HG03280 (cell line): ENCODE data around the gene DPEP2.
"Not testable (repeated sequence)": the region's sequence is repeated elsewhere in the genome, so short reads cannot be mapped to it uniquely, and the experiment has no call there.

Experiments
- ATAC-seq: cut with Tn5 transposase; IDR thresholded peaks from one replicate; pipeline ENCODE4 v1.9.1; 2021; ENCODE audit warnings: mild to moderate bottlenecking, moderate library complexity; ENCODE audit not compliant: unreplicated experiment

The DPEP2 gene, protein sequence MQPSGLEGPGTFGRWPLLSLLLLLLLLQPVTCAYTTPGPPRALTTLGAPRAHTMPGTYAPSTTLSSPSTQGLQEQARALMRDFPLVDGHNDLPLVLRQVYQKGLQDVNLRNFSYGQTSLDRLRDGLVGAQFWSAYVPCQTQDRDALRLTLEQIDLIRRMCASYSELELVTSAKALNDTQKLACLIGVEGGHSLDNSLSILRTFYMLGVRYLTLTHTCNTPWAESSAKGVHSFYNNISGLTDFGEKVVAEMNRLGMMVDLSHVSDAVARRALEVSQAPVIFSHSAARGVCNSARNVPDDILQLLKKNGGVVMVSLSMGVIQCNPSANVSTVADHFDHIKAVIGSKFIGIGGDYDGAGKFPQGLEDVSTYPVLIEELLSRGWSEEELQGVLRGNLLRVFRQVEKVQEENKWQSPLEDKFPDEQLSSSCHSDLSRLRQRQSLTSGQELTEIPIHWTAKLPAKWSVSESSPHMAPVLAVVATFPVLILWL

DNA sequence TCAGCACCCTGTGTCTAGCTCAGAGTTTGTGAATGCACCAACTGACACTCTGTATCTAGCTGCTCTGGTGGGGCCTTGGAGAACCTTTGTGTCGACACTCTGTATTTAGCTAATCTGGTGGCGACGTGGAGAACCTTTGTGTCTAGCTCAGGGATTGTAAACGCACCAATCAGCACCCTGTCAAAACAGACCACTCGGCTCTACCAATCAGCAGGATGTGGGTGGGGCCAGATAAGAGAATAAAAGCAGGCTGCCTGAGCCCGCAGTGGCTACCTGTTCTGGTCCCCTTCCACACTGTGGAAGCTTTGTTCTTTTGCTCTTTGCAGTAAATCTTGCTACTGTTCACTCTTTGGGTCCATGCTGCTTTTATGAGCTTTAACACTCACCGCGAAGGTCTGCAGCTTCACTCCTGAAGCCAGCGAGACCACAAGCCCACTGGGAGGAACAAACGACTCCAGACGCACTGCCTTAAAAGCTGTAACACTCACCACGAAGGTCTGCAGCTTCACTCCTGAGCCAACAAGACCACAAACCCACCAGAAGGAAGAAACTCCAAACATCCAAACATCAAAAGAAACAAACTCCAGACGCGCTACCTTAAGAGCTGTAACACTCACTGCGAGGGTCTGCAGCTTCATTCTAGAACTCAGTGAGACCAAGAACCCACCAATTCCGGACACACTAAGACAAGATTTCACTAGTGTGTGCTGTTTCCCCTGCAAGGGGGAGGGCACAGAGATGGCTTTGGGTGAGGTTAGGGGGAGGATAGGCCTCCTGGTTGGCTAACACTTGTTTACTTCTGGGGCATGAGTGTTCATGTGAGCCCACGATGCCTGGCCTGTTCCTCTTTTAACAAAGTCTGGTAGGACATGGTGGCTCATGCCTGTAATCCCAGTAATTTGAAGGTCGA is at the start of gene DPEP2:
DPEP2 (minus strand) TSS at position 706 of the 910 bp plus-strand sequence. CDS start 6,272 bp downstream, outside the sequence.
- not testable (repeated sequence) for ATAC-seq

DNA sequence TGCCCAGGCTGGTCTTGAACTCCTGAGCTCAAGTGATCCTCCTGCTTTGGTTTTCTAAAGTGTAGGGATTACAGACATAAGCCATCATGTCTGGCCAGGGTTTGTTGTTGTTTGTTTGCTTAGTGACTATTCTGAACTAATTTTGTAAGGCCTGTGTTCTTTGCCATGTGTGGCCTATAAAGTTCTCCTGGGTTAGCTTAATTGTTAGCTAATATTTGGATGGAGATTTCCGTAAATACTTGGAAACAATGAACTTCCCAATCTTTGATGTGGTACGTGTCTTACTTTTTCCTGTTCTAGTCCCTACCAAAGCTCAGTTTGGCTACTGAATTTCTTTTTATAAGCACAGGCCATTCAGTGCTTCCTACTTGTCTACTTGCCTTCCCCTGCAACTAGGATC is 48.7 kb upstream of the DPEP2 start:
- no peak for ATAC-seq

DNA sequence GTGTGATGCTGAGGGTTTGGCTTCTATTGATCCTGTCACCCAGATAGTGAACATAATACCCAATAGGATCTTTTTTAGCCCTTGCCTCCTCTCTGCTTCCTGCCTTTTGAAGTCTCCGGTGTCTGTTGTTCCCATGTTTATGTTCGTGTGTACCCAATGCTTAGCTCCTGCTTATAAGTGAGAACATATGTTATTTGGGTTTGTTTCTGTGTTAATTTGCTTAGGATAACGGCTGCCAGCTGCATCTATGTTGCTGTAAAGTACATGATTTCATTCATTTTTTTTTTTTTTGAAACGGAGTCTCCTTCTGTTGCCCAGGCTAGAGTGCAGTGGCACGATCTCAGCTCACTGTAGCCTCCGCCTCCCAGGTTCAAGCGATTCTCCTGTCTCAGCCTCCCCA is 46.8 kb upstream of the DPEP2 start:
- ATAC-seq: no peak

DNA sequence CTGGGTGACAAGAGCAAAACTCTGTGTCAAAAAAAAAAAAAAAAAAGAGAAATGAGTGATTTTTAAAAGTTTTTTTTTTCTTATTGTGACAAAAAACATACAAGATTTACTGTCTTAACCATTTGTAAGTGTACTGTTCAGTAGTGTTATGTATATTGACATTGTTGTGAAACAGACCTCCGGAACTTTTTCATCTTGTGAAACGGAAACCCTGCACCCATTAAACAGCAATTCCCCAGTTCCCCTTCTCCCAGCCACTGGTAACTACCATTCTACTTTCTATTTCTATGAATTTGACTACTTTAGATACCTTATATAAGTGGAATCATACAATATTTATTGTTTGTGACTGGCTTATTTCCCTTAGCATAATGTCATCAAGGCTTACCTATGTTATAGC is 42.5 kb upstream of the DPEP2 start:
- ATAC-seq: no peak

DNA sequence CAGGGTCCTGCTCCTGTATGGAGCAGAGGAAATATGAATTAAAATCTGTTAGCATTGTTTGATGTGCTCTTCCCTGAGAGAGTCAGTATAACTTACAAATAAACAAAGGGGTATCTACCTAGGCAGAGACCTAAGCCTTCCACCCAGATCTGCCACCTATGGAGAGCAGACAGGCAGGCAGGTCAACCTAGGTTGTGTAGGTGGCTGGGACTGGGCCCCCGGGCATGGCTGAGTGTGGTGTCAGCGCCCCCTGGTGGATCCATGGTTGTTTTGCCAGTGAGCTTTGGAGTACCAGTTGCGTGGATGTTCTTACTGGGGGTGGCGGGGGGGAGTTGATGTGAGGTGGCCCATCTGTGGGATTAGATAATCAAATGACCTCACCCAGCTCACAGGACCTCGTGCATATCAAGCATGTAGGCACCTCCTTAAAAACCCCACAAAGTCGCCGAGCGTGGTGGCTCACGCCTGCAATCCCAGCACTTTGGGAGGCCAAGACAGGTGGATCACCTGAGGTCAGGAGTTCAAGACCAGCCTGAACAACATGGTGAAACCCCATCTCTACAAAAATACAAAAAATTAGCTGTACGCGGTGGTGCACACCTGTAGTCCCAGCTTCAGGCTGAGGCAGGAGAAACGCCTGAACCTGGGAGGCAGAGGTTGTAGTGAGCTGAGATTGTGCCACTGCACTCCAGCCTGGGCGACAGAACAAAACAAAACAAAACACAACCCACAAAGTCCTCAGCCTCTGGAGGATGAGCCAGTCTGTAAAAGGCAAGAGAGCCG is 41.4 kb upstream of the DPEP2 start:
- ATAC-seq: peak; percentile 79

DNA sequence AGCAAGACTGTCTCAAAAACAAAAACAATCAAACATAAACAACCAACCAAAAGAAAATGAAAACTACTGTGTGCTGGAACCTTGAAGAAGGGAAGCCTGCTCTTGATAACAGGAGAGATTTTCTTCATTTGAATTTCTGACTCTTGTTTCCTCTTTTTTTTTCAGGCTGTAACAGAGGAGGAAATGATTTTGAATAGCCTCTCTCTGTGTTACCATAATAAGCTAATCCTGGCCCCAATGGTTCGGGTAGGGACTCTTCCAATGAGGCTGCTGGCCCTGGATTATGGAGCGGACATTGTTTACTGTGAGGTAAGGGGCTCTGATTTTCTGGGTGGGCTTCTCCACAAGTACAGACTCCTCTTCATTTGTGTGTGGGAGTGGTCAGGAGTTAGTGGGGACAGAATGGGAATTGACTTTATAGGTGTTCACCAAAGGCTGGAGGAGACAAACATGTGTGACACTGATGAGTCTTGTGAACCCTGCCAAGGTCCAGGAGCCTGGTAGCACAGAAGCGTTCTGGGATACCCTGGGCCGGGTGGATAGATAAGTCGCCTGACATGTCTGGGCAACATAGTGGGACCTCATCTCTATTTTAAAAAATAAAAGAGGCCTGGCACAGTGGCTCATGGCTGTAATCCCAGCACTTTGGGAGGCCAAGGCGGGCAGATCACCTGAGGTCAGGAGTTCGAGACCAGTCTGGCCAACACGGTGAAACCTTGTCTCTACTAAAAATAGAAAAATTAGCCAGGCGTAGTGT is 38.7 kb upstream of the DPEP2 start:
- no peak for ATAC-seq

DNA sequence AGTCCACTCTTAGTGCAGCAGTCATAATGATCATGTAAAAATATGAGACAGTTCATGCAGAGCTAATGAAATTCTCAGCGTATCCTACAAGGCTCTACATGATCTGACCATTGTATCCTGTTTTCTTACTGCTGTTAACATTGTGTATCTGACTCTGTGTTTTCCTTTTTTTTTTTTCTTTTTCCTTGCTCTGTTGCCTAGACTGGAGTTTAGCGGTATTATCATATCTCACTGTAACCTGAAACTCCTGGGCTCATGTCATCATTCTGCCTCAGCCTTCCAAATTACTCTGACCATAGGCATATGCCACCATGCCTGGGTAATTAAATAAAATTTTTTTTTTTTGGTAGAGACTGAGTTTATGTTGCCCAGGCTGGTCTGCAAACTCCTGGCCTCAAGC is 35.9 kb upstream of the DPEP2 start:
- ATAC-seq: no peak

DNA sequence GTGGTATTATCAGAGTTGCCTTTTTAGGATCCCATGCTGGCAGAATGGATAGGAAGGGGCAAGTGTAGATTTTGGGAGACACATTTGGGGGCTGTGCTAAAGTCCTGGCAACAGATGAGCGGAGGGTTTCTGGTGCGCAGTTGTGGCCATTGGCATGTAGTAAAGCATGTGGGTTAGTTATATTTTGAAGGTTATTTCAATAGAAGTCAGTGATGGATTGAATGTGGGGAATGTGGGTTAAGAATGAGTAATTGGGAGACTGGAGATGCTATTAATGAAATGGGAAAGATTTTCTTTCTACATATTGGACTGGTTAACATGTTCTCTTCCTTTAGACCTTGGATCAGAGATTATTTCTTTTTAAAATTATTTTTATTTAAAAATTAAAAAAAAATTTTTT is 33.8 kb upstream of the DPEP2 start:
- no peak for ATAC-seq

DNA sequence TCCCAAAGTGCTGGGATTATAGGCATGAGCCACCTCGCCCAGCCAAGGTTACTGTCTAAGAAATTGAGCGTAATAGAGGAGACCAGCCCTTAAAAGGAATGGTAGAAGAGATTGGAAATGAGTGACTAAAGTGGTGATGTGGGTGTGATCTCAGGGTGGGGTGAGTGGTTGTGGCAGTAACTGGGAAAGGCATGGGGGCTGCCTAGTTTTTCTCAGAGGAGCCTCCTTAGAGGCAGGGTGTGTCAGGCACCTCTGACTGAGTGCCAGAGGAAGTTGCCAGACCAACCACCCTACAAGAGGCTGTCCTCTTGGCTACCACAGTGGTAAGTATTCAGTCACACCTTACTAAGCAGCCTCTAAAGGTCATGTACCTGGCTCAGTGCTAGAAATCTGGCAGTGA is 32.7 kb upstream of the DPEP2 start:
- no peak for ATAC-seq

DNA sequence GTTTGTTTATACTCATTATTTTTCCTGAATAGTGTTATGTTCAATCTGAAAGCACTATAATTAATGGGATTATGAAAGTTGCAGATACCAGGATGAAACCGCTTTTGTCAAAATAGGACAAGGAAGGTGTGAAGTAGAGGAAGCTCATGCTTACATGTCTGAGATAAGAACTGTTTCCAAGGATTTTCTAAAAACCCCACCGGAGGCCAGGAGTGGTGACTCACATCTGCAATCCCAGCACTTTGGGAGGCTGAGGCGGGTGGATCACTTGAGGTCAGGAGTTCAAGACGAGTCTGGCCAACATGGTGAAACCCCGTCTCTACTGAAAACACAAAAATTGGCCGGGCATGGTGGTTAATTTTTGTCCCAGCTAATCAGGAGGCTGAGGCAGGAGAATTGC is 30.8 kb upstream of the DPEP2 start:
- ATAC-seq: not testable (repeated sequence)

DNA sequence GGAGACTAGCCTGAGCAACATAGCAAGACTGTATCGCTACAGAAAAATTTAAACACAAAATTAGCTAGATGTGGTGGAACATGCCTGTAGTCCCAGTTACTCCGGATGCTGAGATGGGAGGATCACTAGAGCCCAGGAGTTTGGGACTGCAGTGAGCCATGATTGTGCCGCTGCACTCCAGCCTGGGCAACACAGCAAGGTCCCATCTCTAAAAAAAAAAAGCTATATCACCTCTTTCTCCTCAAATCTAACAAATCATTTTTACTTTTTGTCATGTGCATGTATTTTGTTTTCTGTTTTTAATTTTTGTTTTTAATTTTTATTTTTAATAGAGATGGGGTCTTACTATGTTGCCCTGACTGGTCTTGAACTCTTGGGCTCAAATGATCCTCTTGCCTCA is 29.7 kb upstream of the DPEP2 start:
- ATAC-seq: no peak

DNA sequence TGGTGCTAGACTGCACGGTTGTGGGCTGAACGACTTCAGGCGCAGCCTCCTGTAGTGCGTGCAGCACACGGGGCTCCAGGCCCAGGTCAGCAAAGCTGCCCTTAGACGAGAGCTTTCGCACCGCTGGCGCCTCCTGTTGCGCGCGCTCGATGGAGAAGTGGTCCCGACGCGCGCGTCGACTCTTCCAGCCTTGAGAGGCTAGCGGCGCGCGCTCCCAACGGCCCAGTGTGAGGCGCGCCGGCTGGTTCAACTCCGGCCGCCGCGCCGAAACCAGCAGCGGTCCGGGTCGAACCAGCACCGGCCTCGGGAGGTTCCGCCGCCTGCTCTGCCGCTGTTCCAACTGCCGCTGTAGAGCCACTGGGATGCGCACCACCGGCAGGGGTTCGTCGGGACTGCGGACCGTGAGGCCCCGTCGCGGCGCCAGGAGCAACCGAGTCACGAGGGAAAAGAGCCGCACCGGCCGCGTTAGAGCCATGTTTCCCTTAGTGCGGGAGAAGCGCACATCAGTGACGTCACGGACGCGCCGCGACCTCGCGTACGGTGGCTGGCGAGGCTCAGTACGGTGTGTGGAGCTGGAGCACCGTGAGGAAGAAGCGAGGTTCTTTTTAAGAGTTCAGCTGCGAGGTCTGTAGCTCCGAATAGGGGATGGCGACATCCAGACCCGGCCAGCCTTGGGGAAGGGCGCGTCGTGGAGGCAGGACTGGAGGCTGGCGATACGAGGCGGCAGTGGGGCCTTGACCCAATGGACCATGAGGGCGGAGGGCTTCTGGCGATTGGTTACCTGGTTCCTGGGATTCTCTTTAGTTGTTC is 23.6 kb upstream of the DPEP2 start, which contains the start of the genes DDX28 and DUS2:
DDX28 (minus strand) TSS at position 505 of the 810 bp plus-strand sequence; CDS start at position 475, 30 bp downstream.
DUS2 (plus strand) TSS at position 557 of the 810 bp plus-strand sequence. CDS start 14,740 bp downstream, outside the sequence.
- peak; percentile 80 for ATAC-seq

DNA sequence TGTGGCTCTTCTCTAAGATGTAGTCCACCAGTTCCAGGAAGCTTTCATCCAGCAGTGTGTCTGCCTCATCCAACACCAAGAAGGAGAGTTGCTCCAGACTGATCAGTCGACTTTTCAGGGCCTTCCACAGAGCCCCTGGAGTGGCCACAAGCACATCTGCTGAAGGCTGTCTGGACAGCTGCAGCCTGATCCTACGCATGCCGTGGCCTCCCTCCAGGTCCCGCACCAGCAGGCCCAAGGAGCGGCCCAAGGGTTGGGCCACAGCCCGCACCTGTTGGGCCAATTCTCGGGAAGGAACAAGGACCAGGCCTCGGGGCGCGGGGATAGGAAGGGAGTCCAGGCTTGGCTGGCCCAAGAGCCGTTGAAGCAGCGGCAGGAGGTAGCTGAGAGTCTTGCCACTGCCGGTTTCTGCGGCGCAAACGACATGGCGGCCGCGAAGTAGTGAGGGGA is 23.0 kb upstream of the DPEP2 start:
- ATAC-seq: no peak

DNA sequence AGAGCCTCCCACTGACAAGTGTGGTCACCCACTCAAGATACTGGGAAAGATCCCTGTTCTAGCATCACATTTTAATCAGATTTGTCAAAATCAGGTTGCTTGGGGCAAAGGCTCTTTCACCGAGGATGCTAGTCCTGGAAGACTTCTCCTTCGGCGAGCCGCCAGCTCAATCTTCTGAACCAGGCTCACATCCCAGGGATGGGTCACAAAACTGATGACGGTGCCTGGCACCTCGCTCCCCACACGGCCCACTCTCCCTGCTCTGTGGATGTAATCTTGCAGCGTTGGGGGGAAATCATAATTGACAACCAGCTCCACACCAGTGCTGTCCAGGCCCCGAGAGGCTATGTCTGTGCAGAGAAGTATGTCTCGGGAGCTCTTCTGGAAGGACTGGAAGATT is 22.2 kb upstream of the DPEP2 start:
- ATAC-seq: no peak

DNA sequence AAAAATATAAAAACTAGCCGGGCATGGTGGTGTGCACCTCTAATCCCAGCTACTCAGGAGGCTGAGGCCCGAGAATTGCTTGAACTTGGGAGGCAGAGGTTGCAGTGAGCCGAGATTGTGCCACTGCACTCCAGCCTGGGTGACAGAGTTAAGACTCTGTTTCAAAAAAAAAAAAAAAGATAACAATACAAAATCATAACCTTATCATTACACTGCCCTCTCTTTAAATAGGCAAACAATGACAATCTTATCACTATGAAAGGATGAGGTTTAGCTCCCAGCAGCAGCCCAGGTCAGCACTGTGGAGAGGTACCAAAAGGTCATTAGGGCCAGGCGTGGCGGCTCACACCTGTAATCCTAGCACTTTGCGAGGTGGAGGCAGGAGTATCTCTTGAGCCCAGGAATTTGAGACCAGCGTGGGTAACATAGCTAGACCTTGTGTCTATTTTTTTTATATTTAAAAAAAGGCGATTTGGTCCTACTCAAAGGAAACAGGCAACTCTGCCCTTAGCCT is 19.9 kb upstream of the DPEP2 start:
- no peak for ATAC-seq

DNA sequence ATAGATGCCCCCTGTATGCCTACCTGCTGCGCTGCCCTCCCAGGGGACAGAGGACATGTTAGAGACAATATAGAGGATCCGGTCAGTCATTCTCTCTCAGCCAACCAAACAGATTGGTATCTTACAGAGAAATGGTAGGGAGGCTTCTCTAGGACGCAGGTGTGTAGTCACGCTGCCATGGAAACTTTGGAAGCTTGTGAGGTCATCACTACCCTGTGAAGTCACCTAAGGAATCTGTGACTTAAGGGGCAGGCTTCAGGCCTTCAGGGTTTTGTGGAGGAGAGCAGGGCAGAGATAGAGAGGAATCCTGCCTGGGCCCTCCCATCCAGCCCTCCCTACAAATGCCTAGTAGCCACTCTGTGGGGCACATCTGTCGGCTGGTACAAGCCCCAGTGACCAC is 16.4 kb upstream of the DPEP2 start, which contains the start of gene DPEP2NB:
DPEP2NB (minus strand) TSS at position 231 of the 400 bp plus-strand sequence; CDS start at position 90, 141 bp downstream.
- ATAC-seq: no peak

DNA sequence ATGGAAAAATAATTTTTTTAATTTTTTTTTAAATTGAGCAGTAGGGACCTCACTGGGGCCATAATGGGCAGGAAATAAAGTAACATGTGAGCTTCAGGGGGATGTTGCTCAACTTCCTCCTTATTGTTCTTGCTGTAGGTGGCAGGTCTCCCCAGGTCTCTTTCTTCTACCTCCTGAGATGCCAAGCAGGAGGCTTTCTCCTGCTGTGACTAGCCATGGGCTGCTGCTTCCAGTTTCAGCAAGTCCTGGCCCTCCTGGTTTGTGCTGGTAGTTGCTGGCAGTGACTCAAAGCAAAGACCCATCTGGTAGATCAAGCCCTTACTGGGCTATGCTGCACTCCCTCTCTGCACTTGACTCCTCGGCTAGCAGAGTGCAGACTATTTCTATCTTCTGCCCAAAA is 14.2 kb upstream of the DPEP2 start:
- ATAC-seq: no peak

DNA sequence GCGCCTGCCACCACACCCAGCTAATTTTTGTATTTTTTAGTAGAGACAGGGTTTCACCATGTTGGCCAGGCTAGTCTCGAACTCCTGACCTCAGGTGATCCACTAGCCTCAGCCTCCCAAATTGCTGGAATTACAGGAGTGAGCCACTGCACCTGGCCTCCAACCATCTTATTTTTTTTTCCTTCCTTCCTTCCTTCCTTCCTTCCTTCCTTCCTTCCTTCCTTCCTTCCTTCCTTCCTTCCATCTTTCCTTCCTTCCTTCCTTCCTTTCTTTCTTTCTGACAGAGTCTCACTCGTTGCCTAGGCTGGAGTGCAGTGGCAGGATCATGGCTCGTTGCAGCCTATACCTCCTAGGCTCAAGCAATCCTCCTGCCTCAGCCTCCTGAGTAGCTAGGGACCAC is 10.6 kb upstream of the DPEP2 start:
- not testable (repeated sequence) for ATAC-seq
